Activated CD4-positive, alpha-beta T cell treated with anti-CD3 and anti-CD28 coated beads for 36 hours (primary cell): ENCODE data around the gene EPB41L2. TPM values are rescaled to one million over a fixed set of nuclear protein-coding genes. Genes with fewer than 3 reads are reported as not detected.
"Not testable (repeated sequence)": the region's sequence is repeated elsewhere in the genome, so short reads cannot be mapped to it uniquely, and the experiment has no call there.

Experiments used
- ATAC-seq: fragments of 200-7000 bp; cut with Tn5 transposase; one replicate; pipeline ENCODE4 v1.10.0; 2021; ENCODE audit warnings: mild to moderate bottlenecking, moderate library complexity
- CTCF ChIA-PET: fragments of 350-600 bp; sonication (Branson Sonifier 250); formaldehyde crosslinking; loops from one replicate; lab custom pipeline; 2021; ENCODE audit warnings: antibody characterized with exemption; lab: Charles Lee
- POLR2A ChIA-PET: fragments of 350-600 bp; sonication (Branson Sonifier 250); formaldehyde crosslinking; loops from one replicate; lab custom pipeline; 2021; ENCODE audit warnings: antibody characterized with exemption, inconsistent platforms; lab: Charles Lee
- DNase-seq: peaks from one replicate; pipeline ENCODE4 v3.0.0-alpha.2; 2020
- H3K27ac Mint-ChIP-seq: one replicate; pipeline ENCODE4 v1.8.0; 2021; ENCODE audit warnings: mixed read lengths
- H3K27me3 Mint-ChIP-seq: one replicate; pipeline ENCODE4 v1.8.0; 2021; ENCODE audit warnings: mixed read lengths
- H3K36me3 Mint-ChIP-seq: one replicate; pipeline ENCODE4 v1.8.0; 2021; ENCODE audit warnings: low read depth, mixed read lengths
- H3K4me1 Mint-ChIP-seq: one replicate; pipeline ENCODE4 v1.8.0; 2021; ENCODE audit warnings: mixed read lengths
- H3K4me3 Mint-ChIP-seq: one replicate; pipeline ENCODE4 v1.8.0; 2021; ENCODE audit warnings: mild to moderate bottlenecking, moderate library complexity, mixed read lengths
- H3K9me3 Mint-ChIP-seq: one replicate; pipeline ENCODE4 v1.8.0; 2021; ENCODE audit warnings: low read depth, mixed read lengths
- intact Hi-C, 2 experiments: fragments of 100-400 bp; cut with DNase I in 1 of 2; cut with micrococcal nuclease in 1 of 2; formaldehyde crosslinking; loops; one replicate each; pipeline versions ENCODE4 v1.14.2 to v1.15.1; 2022 to 2024; cut with DNase I, micrococcal nuclease
- total RNA-seq, 2 experiments: library from RNA; stranded (reverse); gene quantifications; one replicate each; pipeline ENCODE4 v1.2.3, GENCODE V29; 2021

Gene EPB41L2
- total RNA-seq, 2 experiments from 2014 or later = 33.3 to 43.4 TPM

DNA sequence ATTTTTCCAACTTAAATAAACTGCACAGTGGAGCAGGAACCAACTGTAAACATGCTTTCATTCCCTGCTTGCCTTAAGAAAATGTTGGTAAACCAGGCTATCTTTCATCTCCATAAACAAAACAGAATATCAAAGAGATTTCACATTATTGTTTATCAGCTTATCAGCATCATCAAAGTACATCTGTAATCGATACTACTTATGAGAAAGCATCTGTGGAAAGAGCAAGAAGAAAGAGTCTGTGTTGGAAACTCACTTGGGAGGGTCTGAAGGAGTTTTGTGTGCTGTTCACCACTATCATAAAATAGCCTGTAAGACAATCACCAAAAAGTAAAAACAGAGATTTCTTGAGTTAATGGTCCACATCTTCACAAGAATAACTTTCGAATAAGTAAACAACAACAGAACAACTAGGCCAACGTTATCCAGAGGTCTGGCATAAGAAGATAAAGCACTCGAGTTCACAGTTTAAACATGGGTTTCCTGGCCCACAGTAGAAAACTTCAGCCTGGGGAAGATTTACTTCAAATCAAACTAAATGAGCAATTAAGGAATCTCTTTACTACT lies 47.9 kb downstream of the EPB41L2 start:
- Mint-ChIP-seq H3K9me3 (no peaks in the 10 kb centered on the region), H3K36me3 (no peaks in the 10 kb centered on the region), H3K27ac (no peak overlapping the region), H3K4me3 (no peak overlapping the region), H3K4me1 (no peaks in the 10 kb centered on the region), H3K27me3 (no peaks in the 10 kb centered on the region)
- DNase-seq = no peak
- ATAC-seq = no peak
- CTCF ChIA-PET = no interaction called here
- intact Hi-C loops = no loop called here
- POLR2A ChIA-PET = no interaction called here

DNA sequence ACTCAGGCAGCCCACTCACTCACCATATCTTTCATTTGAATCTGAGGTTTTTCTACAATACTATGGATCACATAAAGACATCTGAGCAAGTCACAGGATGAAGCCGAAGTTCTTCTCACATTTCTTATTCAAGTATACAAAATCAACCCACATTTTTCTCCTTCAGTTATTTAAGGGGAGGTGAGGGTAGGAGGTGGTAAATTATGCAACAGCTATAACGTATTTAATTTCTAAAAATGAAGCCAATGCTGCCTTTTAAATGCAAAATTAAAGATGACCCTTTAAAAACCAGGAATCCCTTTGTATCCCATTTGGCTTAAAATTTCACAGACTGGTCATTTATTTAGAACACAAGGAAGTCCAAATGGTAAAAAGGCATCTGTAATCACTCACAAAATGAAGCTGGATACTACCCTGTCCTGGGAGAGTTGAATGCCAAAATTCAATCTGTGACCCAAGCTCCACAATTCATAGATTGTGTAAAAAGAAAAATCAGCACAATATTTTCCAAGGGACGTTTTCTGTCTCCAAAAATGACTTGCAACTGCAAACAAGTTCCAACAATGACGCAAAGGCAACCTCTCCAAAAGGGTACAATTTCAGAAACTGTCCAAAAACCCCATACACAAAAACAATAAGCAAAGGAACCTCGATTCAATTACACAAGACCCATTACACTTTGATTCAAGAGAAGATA lies 48.8 kb downstream of the EPB41L2 start:
- intact Hi-C loops = no loop called here
- ChIA-PET POLR2A (no interaction called here), CTCF (interaction anchor here (0.6 to 1.4 kb wide), 2 partner anchors 18 to 45 kb away, joined by 3 to 5 read pairs; no protein-coding TSS in a partner anchor)
- DNase-seq (no peak), ATAC-seq (no peak)
- Mint-ChIP-seq H3K9me3 (peaks cover 4% of the 10 kb centered on the region), H3K4me1 (no peaks in the 10 kb centered on the region), H3K27me3 (no peaks in the 10 kb centered on the region), H3K4me3 (no peak overlapping the region), H3K36me3 (no peaks in the 10 kb centered on the region), H3K27ac (no peak overlapping the region)

DNA sequence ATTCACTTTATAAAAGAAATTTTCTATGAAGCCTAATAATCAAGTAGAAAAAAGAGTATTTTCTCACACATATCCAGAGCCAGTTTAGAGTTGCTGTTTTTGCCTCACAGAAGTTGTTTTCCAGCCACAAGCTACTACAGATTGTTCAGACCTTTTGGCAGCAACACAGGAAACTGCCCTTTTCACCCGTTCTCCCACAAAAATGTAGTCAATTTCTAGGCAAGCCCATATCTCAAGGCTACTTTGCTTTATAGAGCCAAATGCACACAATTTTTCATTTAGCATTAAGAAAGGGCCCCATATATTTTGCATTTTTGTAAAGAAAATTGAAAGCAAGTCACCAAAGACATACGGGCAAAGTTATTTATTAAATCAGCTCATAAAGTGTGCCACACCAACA lies 49.5 kb downstream of the EPB41L2 start:
- POLR2A ChIA-PET = no interaction called here
- intact Hi-C loops = no loop called here
- Mint-ChIP-seq H3K27me3 (no peaks in the 10 kb centered on the region), H3K4me1 (no peaks in the 10 kb centered on the region), H3K9me3 (peaks cover 9% of the 10 kb centered on the region), H3K27ac (no peak overlapping the region), H3K4me3 (no peak overlapping the region), H3K36me3 (peaks cover 4% of the 10 kb centered on the region)
- DNase-seq = no peak
- CTCF ChIA-PET = interaction anchor here (0.8 to 1.4 kb wide), 2 partner anchors 14 to 19 kb away, joined by 3 to 5 read pairs; no protein-coding TSS in a partner anchor
- no peak for ATAC-seq

DNA sequence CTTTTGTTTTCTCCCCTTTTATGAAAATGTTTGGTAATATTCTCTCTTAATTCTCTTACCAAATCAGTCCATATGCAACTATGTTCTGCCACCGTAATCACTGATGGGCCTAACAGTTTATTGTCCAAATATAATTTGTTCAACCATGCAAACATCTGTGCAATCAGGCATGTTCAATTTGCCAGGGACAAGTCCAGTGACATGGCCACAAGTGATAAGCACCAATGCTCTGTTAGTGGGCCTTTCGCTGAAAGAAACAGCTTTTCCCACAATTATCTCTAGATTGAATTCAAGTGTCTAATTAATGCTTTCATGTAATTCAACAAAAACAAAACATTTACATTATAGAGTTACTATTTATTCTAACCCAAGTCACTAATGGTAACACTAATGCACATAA lies 53.3 kb downstream of the EPB41L2 start:
- Mint-ChIP-seq H3K4me3 (no peak overlapping the region), H3K36me3 (peaks cover 17% of the 10 kb centered on the region), H3K4me1 (no peaks in the 10 kb centered on the region), H3K27ac (no peak overlapping the region), H3K9me3 (peaks cover 21% of the 10 kb centered on the region), H3K27me3 (no peaks in the 10 kb centered on the region)
- intact Hi-C loops = no loop called here
- ChIA-PET POLR2A (no interaction called here), CTCF (no interaction called here)
- ATAC-seq (no peak), DNase-seq (no peak)

DNA sequence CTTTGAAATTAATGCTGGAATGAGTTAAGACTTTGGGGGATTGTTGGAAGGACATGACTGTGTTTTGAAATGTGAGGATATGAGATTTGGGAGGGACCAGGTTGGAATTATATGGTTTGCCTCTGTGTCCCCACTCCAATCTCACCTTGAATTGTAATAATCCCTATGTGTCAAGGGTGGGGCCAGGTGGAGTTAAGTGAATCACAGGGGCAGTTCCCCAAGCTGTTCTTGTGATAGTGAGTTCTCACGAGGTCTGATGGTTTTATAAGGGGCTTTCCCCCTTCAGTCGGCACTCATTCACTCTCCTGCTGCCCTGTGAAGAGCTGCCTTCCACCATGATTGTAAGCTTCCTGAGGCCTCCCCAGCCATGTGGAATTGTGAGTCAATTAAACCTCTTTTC lies 54.1 kb downstream of the EPB41L2 start:
- peaks cover 17% of the 10 kb centered on the region for H3K36me3 Mint-ChIP-seq
- H3K9me3 Mint-ChIP-seq = peaks cover 21% of the 10 kb centered on the region
- H3K27me3 Mint-ChIP-seq, POLR2A ChIA-PET, DNase-seq, H3K27ac Mint-ChIP-seq, H3K4me3 Mint-ChIP-seq, H3K4me1 Mint-ChIP-seq, CTCF ChIA-PET, intact Hi-C loops, ATAC-seq: not testable (repeated sequence)

DNA sequence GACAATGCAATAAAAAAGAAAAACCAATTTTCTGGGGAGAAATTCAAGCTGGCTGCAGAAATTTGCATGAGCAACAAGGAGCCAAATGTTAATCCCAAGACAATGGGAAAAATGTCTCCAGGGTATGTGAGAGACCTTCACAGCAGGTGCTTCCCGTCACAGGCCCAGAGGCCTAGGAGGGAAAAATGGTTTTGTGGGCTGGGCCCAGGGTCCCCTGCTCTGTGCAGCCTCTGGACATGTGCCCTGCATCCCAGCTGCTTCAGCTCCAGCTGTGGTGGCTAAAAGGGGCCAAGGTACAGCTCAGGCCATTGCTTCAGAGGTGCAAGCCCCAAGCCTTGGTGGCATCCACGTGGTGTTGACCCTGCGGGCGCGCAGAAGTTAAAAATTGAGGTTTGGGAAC lies 55.1 kb downstream of the EPB41L2 start:
- POLR2A ChIA-PET, ATAC-seq, DNase-seq, H3K4me1 Mint-ChIP-seq, intact Hi-C loops, H3K27ac Mint-ChIP-seq, CTCF ChIA-PET, H3K27me3 Mint-ChIP-seq, H3K4me3 Mint-ChIP-seq: not testable (repeated sequence)
- peaks cover 21% of the 10 kb centered on the region for H3K9me3 Mint-ChIP-seq
- peaks cover 17% of the 10 kb centered on the region for H3K36me3 Mint-ChIP-seq

DNA sequence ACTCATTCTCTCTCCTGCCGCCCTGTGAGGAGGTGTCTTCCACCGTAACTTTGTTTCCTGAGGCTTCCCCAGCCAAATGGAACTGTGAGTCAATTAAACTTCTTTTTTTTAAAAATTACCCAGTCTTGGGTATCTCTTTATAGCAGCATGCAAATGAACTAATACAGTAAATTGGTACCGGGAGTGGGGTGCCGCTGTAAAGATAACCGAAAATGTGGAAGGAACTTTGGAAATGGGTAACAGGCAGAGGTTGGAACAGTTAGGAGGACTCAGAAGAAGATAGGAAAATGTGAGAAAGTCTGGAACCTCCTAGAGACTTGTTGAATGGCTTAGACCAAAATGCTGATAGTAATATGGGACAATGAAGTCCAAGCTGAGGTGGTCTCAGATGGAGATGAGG lies 55.8 kb downstream of the EPB41L2 start:
- Mint-ChIP-seq H3K9me3 (peaks cover 21% of the 10 kb centered on the region), H3K4me3 (no peak overlapping the region), H3K27me3 (no peaks in the 10 kb centered on the region), H3K4me1 (no peaks in the 10 kb centered on the region), H3K27ac (no peak overlapping the region), H3K36me3 (peaks cover 17% of the 10 kb centered on the region)
- intact Hi-C loops = no loop called here
- no peak for ATAC-seq
- ChIA-PET POLR2A (no interaction called here), CTCF (no interaction called here)
- DNase-seq = no peak

DNA sequence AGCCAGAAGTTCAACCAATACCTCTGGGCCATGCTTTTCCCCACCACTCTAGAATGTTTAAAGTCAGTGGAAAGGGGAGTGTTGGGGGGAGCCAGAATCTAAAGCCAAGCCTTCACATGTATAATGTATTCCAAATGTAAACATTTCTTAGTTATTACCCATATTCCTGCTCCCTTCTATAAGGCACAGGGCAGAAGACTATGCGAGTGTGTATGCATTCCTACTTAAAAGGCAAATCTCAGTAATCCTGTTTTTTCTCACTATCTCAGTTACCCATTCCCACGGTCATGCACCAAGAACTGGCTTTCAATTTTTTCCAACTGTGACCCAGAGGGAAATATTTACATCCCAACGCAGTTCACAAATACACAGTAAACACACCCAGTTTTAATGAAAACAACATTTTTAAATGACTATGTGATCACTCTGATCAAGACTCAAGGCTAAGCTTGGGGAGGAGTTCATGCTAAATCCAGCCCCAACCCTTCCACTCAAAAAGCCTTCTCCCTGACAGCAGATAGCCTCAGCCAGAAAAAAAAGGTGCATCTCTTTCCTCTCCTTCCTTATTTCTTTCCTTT lies 57.5 kb downstream of the EPB41L2 start:
- peaks cover 17% of the 10 kb centered on the region for H3K36me3 Mint-ChIP-seq
- CTCF ChIA-PET = interaction anchor here (0.7 to 1.0 kb wide), 2 partner anchors 23 to 27 kb away, joined by 3 to 4 read pairs; no protein-coding TSS in a partner anchor
- ATAC-seq = no peak

DNA sequence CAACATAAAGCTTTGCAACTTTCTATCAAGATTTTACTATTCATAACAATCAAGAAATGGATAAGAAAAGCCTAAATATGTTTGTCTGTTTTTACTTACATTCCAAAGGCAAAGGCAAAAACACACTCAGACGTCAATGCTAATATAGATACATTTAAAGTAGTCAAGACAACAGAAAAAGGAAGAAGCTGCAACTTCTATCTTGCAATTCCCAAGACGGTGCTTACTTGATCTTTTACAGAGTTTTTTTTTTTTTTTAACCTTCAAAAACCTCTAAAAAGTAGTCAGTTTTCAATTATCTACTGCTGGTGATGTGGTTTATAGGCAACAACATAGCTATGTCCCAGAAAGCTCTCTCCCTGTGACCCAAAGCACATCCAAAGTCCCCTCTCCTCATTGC lies 58.1 kb downstream of the EPB41L2 start:
- Mint-ChIP-seq H3K27ac (no peak overlapping the region), H3K27me3 (no peaks in the 10 kb centered on the region), H3K9me3 (peaks cover 21% of the 10 kb centered on the region), H3K36me3 (peaks cover 17% of the 10 kb centered on the region), H3K4me3 (no peak overlapping the region), H3K4me1 (no peaks in the 10 kb centered on the region)
- POLR2A ChIA-PET = no interaction called here
- ATAC-seq (no peak), DNase-seq (no peak)
- intact Hi-C loops = no loop called here
- CTCF ChIA-PET = interaction anchor here (0.7 kb wide), 1 partner anchor 23 kb away, joined by 3 read pairs; no protein-coding TSS in a partner anchor

More for the DNA sequence above, 57.5 kb downstream of the EPB41L2 start:
- intact Hi-C loops = no loop called here
- Mint-ChIP-seq H3K27ac (no peak overlapping the region), H3K4me1 (no peaks in the 10 kb centered on the region), H3K27me3 (no peaks in the 10 kb centered on the region), H3K9me3 (peaks cover 21% of the 10 kb centered on the region), H3K4me3 (no peak overlapping the region)
- POLR2A ChIA-PET = no interaction called here
- DNase-seq = no peak

DNA sequence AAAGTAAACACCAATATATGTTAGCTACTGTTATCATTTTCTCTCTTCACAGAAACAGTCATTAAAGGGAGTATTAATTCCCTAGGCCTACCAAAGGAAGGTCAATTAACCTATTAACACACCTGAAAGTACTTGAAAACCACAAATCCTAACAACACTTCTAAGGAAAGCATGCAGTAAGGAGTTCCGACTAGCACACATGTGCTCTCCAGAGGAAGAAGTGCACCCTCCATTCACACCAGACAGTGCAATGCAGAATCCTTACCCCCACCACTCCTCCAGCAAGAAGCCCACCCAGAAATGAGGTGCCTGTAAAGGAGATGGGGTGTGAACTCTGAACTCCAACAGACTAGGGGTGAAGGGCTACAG lies 58.7 kb downstream of the EPB41L2 start:
- intact Hi-C loops = no loop called here
- ChIA-PET POLR2A (no interaction called here), CTCF (no interaction called here)
- Mint-ChIP-seq H3K36me3 (peaks cover 17% of the 10 kb centered on the region), H3K9me3 (peaks cover 19% of the 10 kb centered on the region), H3K4me3 (no peak overlapping the region), H3K27ac (no peak overlapping the region), H3K4me1 (no peaks in the 10 kb centered on the region), H3K27me3 (no peaks in the 10 kb centered on the region)
- DNase-seq (no peak), ATAC-seq (no peak)

DNA sequence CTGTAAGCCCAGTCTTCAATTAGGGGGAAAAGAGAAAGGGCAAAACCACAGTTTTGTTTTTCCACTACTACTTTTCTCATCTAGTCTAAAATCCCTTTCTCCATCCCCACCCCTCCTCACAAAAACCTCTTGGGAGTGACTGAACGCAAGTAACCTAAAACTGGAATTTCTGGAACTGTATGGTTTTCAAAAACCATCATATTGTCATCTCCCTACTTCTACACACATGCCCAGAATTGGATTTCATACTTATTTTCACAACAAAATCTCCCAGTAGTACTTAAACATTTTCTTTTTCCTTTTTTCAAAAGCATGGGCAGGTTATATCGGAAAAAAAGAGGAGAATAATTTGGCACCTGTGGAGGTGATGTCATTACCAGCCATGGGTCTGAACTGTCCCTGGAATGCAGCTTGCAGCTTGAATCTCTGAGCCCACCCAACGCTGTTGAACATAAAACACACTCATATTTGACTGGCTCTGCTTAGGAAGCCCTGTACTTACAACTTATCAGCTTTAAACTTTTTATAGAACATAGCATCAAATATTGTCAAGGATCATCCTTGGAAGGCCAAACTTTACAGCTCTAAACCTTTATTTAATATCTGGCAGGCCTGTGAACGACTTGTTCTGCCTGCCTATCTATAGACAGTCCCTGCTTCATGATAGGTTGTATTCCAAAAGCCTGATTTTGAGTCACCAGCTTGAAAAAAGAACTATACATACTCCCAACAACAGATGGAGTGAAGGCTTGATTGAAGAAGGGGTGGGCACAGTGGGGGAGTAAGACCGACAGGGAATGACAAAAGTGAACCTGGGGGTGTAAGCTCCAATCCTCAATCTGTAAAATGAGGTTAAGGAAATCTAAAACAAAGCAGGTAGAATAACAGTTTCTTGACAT lies 59.3 kb downstream of the EPB41L2 start:
- Mint-ChIP-seq H3K4me1 (no peaks in the 10 kb centered on the region), H3K4me3 (no peak overlapping the region), H3K27me3 (no peaks in the 10 kb centered on the region), H3K9me3 (peaks cover 14% of the 10 kb centered on the region), H3K36me3 (peaks cover 15% of the 10 kb centered on the region), H3K27ac (no peak overlapping the region)
- no peak for ATAC-seq
- no peak for DNase-seq
- intact Hi-C loops = no loop called here
- ChIA-PET CTCF (no interaction called here), POLR2A (no interaction called here)
